ENCODE measurements around the gene CFTR.
A peak's percentile ranks its signal among the peaks of the same experiment; 100 is the strongest.

Gene CFTR

GRCh38 chr7:117648203-117648866, 168.5 kb downstream of the CFTR start:
- no peak for DNase-seq

- no peak for DNase-seq
These were observed 173.3 kb downstream of the CFTR start for GRCh38 chr7:117652943-117653680.

- DNase-seq = no peak
These were observed 175.0 kb downstream of the CFTR start for GRCh38 chr7:117654780-117655179.

- DNase-seq = no peak
These were observed 177.0 kb downstream of the CFTR start for GRCh38 chr7:117656806-117657205.

- no peak for DNase-seq
These were observed 179.7 kb downstream of the CFTR start for GRCh38 chr7:117659531-117660011.

- DNase-seq = no peak
These were observed 181.5 kb downstream of the CFTR start for GRCh38 chr7:117661328-117661727.

GRCh38 chr7:117664047-117664446, 184.2 kb downstream of the CFTR start:
- no peak for DNase-seq

- DNase-seq = no peak
These were observed 185.5 kb downstream of the CFTR start for GRCh38 chr7:117665368-117665767.

GRCh38 chr7:117666031-117666430, 186.2 kb downstream of the CFTR start:
- no peak for DNase-seq

- DNase-seq = no peak
These were observed 186.9 kb downstream of the CFTR start for GRCh38 chr7:117666689-117667088.

- DNase-seq = no peak
These were observed 187.6 kb downstream of the CFTR start for GRCh38 chr7:117667456-117667855.

GRCh38 chr7:117669818-117670217, 190.0 kb downstream of the CFTR start:
- DNase-seq = peak in 10 of 58 donors; percentile 0 to 12 (median 3)

GRCh38 chr7:117672453-117672852, 192.6 kb downstream of the CFTR start:
- no peak for DNase-seq

- peak in 55 of 58 donors; percentile 2 to 81 (median 49) for DNase-seq
These were observed 193.5 kb downstream of the CFTR start for GRCh38 chr7:117673367-117673766.

GRCh38 chr7:117673839-117674238, 194.0 kb downstream of the CFTR start:
- DNase-seq = peak in 1 of 58 donors; percentile 37

- DNase-seq = no peak
These were observed 194.8 kb downstream of the CFTR start for GRCh38 chr7:117674617-117675016.

- DNase-seq = no peak
These were observed 195.9 kb downstream of the CFTR start for GRCh38 chr7:117675497-117676435.

GRCh38 chr7:117679120-117679519, 199.3 kb downstream of the CFTR start:
- DNase-seq = no peak

- DNase-seq = no peak
These were observed 203.0 kb downstream of the CFTR start for GRCh38 chr7:117682681-117683385.

- DNase-seq = no peak
These were observed 203.8 kb downstream of the CFTR start for GRCh38 chr7:117683430-117684175.
